Stomach smooth muscle (tissue), 2 donors: Measurements from ENCODE around the gene JOSD1.

Experiments
- H3K27ac ChIP-seq: one replicate; pipeline ENCODE4 v1.7.0; 2013; ENCODE audit warnings: mild to moderate bottlenecking, low read length, inconsistent platforms
- H3K27me3 ChIP-seq, 2 donors: one replicate each; pipeline ENCODE4 v1.7.0; 2013; ENCODE audit warnings: low read length in 2 of 2; ENCODE audit not compliant: insufficient read depth in 2 of 2, control insufficient read depth in 1 of 2
- H3K36me3 ChIP-seq, 2 donors: one replicate each; pipeline ENCODE4 v1.7.0; 2013; ENCODE audit warnings: low read length in 2 of 2; ENCODE audit not compliant: control insufficient read depth in 2 of 2, insufficient read depth in 2 of 2
- H3K4me1 ChIP-seq: one replicate; pipeline ENCODE4 v1.7.0; 2013; ENCODE audit warnings: low read length; ENCODE audit not compliant: control insufficient read depth, insufficient read depth
- H3K4me3 ChIP-seq, 2 donors: one replicate each; pipeline ENCODE4 v1.7.0; 2013; ENCODE audit warnings: low read length in 2 of 2
- H3K9ac ChIP-seq, 2 donors: one replicate each; pipeline ENCODE4 v1.7.0; 2013; ENCODE audit warnings: low read length in 2 of 2, mild to moderate bottlenecking in 1 of 2
- H3K9me3 ChIP-seq, 2 donors: one replicate each; pipeline ENCODE4 v1.7.0; 2013; ENCODE audit warnings: low read length in 2 of 2; ENCODE audit not compliant: control insufficient read depth in 2 of 2
- donor health status: healthy.
- donor health status: Pancreatic carcinoma.

The JOSD1 gene

GRCh38 chr22:38732251-38732815, 31.6 kb upstream of the JOSD1 start:
- H3K4me3 ChIP-seq = no peak overlapping the region
- peak overlapping the region; percentile 87 for H3K27ac ChIP-seq
- peaks cover 44% of the 10 kb centered on the region for H3K4me1 ChIP-seq
- H3K27me3 ChIP-seq = no peaks in the 10 kb centered on the region
- no peak overlapping the region for H3K9ac ChIP-seq
- no peaks in the 10 kb centered on the region for H3K9me3 ChIP-seq
- peaks cover 57 to 64% of the 10 kb centered on the region in 2 donors for H3K36me3 ChIP-seq

GRCh38 chr22:38731703-38732161, 31.0 kb upstream of the JOSD1 start:
- Histone ChIP-seq H3K9me3 (no peaks in the 10 kb centered on the region), H3K27ac (peak overlapping the region; percentile 87), H3K36me3 (peaks cover 57 to 64% of the 10 kb centered on the region in 2 donors), H3K4me1 (peaks cover 44% of the 10 kb centered on the region), H3K9ac (no peak overlapping the region), H3K27me3 (no peaks in the 10 kb centered on the region), H3K4me3 (no peak overlapping the region)

- Histone ChIP-seq H3K9ac (no peak overlapping the region), H3K27me3 (no peaks in the 10 kb centered on the region), H3K4me3 (no peak overlapping the region), H3K9me3 (no peaks in the 10 kb centered on the region), H3K27ac (no peak overlapping the region), H3K36me3 (peaks cover 58 to 65% of the 10 kb centered on the region in 2 donors), H3K4me1 (peaks cover 44% of the 10 kb centered on the region)
These were observed 29.7 kb upstream of the JOSD1 start for GRCh38 chr22:38730411-38730871.

- Histone ChIP-seq H3K27ac (no peak overlapping the region), H3K36me3 (peaks cover 55 to 64% of the 10 kb centered on the region in 2 donors), H3K9me3 (no peaks in the 10 kb centered on the region), H3K4me1 (peaks cover 39% of the 10 kb centered on the region), H3K9ac (no peak overlapping the region), H3K4me3 (no peak overlapping the region), H3K27me3 (no peaks in the 10 kb centered on the region)
These were observed 29.2 kb upstream of the JOSD1 start for GRCh38 chr22:38729946-38730345.

- Histone ChIP-seq H3K9ac (no peak overlapping the region), H3K9me3 (no peaks in the 10 kb centered on the region), H3K4me1 (peaks cover 31% of the 10 kb centered on the region), H3K27ac (no peak overlapping the region), H3K27me3 (no peaks in the 10 kb centered on the region), H3K4me3 (no peak overlapping the region), H3K36me3 (peaks cover 58 to 72% of the 10 kb centered on the region in 2 donors)
These were observed 28.4 kb upstream of the JOSD1 start for GRCh38 chr22:38728871-38729796.

- Histone ChIP-seq H3K27me3 (no peaks in the 10 kb centered on the region), H3K4me1 (peaks cover 18% of the 10 kb centered on the region), H3K36me3 (peaks cover 72 to 86% of the 10 kb centered on the region in 2 donors), H3K9ac (no peak overlapping the region), H3K27ac (no peak overlapping the region), H3K4me3 (no peak overlapping the region), H3K9me3 (no peaks in the 10 kb centered on the region)
These were observed 27.0 kb upstream of the JOSD1 start for GRCh38 chr22:38727530-38728451.

- Histone ChIP-seq H3K27ac (no peak overlapping the region), H3K27me3 (no peaks in the 10 kb centered on the region), H3K9me3 (no peaks in the 10 kb centered on the region), H3K4me3 (no peak overlapping the region), H3K9ac (no peak overlapping the region), H3K36me3 (peaks cover 78 to 89% of the 10 kb centered on the region in 2 donors), H3K4me1 (peaks cover 11% of the 10 kb centered on the region)
These were observed 26.4 kb upstream of the JOSD1 start for GRCh38 chr22:38727123-38727522.

- H3K36me3 ChIP-seq = peaks cover 80 to 90% of the 10 kb centered on the region in 2 donors
- peaks cover 2% of the 10 kb centered on the region for H3K4me1 ChIP-seq
- H3K4me3 ChIP-seq = no peak overlapping the region
- no peaks in the 10 kb centered on the region for H3K9me3 ChIP-seq
- H3K27ac ChIP-seq = no peak overlapping the region
- no peaks in the 10 kb centered on the region for H3K27me3 ChIP-seq
- no peak overlapping the region for H3K9ac ChIP-seq
These were observed 25.3 kb upstream of the JOSD1 start for GRCh38 chr22:38725900-38726655.

GRCh38 chr22:38724926-38725571, 24.3 kb upstream of the JOSD1 start:
- H3K9me3 ChIP-seq = no peaks in the 10 kb centered on the region
- H3K4me3 ChIP-seq = no peak overlapping the region
- no peaks in the 10 kb centered on the region for H3K27me3 ChIP-seq
- peaks cover 73 to 82% of the 10 kb centered on the region in 2 donors for H3K36me3 ChIP-seq
- no peak overlapping the region for H3K27ac ChIP-seq
- H3K4me1 ChIP-seq = peaks cover 2% of the 10 kb centered on the region
- peak overlapping the region in 1 of 2 donors; percentile 29 for H3K9ac ChIP-seq
